Muscle of back (tissue), 11 donors: ENCODE results near the gene PTPRU. TPM values are rescaled to one million over a fixed set of nuclear protein-coding genes. Genes with fewer than 3 reads are reported as not detected.
"Not testable (repeated sequence)": the region's sequence is repeated elsewhere in the genome, so short reads cannot be mapped to it uniquely, and the experiment has no call there.

ENCODE experiments used
- DNase-seq, 3 donors: peaks; one replicate each; pipeline versions ENCODE4 v3.0.0 to v3.0.0-alpha.2; 2013
- polyA plus RNA-seq, 10 donors: library from polyadenylated mRNA; unstranded; fragments of 120-200 nt; gene quantifications; one replicate each; pipeline ENCODE4 v1.2.1, GENCODE V29; 2013; ENCODE audit not compliant: insufficient read length in 10 of 10

PTPRU gene
- polyA plus RNA-seq, 10 donors: 8.9 to 15.9 (median 13.2) TPM

- no peak for DNase-seq
Observed at GRCh38 chr1:29221296-29221695, 15.0 kb upstream of the PTPRU start.

GRCh38 chr1:29222260-29222659 is 14.1 kb upstream of the PTPRU start:
- DNase-seq: not testable (repeated sequence)

- DNase-seq: no peak
Observed at GRCh38 chr1:29222686-29223085, 13.6 kb upstream of the PTPRU start.

- no peak for DNase-seq
Observed at GRCh38 chr1:29223521-29223920, 12.8 kb upstream of the PTPRU start.

- no peak for DNase-seq
Observed at GRCh38 chr1:29224356-29224837, 11.9 kb upstream of the PTPRU start.

GRCh38 chr1:29225361-29225760 is 11.0 kb upstream of the PTPRU start:
- no peak for DNase-seq

- DNase-seq: no peak
Observed at GRCh38 chr1:29227511-29227910, 8.8 kb upstream of the PTPRU start.

GRCh38 chr1:29230204-29230552 is 6.1 kb upstream of the PTPRU start:
- DNase-seq: no peak

- DNase-seq: peak; percentile 91 to 96 (median 93)
Observed at GRCh38 chr1:29230553-29231378, 5.6 kb upstream of the PTPRU start, which contains the start of gene MECR. Gene MECR (minus strand): TSS chr1:29230934. CDS start chr1:29230906, 28 bp downstream.

- no peak for DNase-seq
Observed at GRCh38 chr1:29232387-29232786, 3.9 kb upstream of the PTPRU start.

- no peak for DNase-seq
Observed at GRCh38 chr1:29233693-29234092, 2.6 kb upstream of the PTPRU start.

GRCh38 chr1:29234471-29234870 is 1.9 kb upstream of the PTPRU start:
- no peak for DNase-seq

- not testable (repeated sequence) for DNase-seq
Observed at GRCh38 chr1:29234881-29235280, 1.4 kb upstream of the PTPRU start.

GRCh38 chr1:29236712-29237128 is 398 bp downstream of the PTPRU start:
- DNase-seq: peak in 2 of 3 donors; percentile 27 to 73

- DNase-seq: peak; percentile 24 to 75 (median 38)
Observed at GRCh38 chr1:29237129-29237821, 953 bp downstream of the PTPRU start.

- DNase-seq: peak in 2 of 3 donors; percentile 35 to 67
Observed at GRCh38 chr1:29237852-29238619, 1.7 kb downstream of the PTPRU start.

- no peak for DNase-seq
Observed at GRCh38 chr1:29238620-29239002, 2.3 kb downstream of the PTPRU start.

GRCh38 chr1:29239142-29239541 is 2.8 kb downstream of the PTPRU start:
- DNase-seq: no peak

- peak in 1 of 3 donors; percentile 25 for DNase-seq
Observed at GRCh38 chr1:29240400-29240837, 4.1 kb downstream of the PTPRU start.

- DNase-seq: no peak
Observed at GRCh38 chr1:29240986-29241385, 4.7 kb downstream of the PTPRU start.

GRCh38 chr1:29243023-29243870 is 6.9 kb downstream of the PTPRU start:
- DNase-seq: no peak
